GM19035 (cell line): Measurements from ENCODE around the gene GDF3.
"Not testable (repeated sequence)": the region's sequence is repeated elsewhere in the genome, so short reads cannot be mapped to it uniquely, and the experiment has no call there.

Experiments
- ATAC-seq: cut with Tn5 transposase; IDR thresholded peaks from one replicate; pipeline ENCODE4 v1.9.1; 2021; ENCODE audit not compliant: unreplicated experiment

The GDF3 gene

DNA sequence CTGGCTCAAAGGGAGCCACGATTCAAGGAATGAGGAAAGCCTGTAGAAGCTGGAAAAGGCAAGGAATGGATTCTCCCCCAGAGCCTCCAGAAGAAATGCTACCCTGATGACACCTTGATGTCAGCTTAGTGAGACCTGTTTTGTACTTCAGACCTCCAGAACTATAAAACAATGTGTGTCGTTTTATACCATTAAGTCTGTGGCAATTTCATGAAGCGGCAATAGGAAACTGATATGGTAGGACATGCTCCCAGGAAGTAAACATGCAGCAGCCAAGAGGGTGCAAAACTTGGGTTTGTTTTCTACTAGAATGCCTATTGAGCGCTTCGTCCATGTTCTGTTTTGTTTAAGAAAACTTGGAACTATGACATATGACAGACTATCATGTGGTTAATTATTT is 27.4 kb downstream of the GDF3 start:
- ATAC-seq: no peak

- no peak for ATAC-seq
These were observed 28.4 kb downstream of the GDF3 start for GRCh38 chr12:7667125-7667524.

DNA sequence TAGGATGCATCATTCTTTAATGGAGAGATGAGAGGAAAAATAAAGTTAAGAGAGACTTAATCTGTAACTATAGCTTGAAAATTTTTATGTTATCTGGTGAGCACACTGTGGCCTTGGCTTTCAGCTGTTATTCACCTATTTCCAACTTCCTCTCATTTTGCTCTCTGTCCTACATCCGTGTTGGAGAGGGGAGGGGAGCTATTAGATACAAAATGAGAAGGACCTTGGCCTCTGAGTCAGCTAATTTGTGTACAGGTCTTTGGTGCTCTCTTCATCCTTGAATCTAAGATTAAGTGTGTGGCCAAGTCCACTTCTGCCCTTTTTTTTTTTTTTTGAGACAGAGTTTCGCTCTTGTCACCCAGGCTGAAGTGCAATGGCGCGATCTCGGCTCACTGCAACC is 29.0 kb downstream of the GDF3 start:
- no peak for ATAC-seq

GRCh38 chr12:7661741-7662140 is 33.8 kb downstream of the GDF3 start:
- no peak for ATAC-seq

- ATAC-seq: no peak
These were observed 39.5 kb downstream of the GDF3 start for GRCh38 chr12:7656121-7656520.

- no peak for ATAC-seq
These were observed 45.5 kb downstream of the GDF3 start for GRCh38 chr12:7650091-7650490.

DNA sequence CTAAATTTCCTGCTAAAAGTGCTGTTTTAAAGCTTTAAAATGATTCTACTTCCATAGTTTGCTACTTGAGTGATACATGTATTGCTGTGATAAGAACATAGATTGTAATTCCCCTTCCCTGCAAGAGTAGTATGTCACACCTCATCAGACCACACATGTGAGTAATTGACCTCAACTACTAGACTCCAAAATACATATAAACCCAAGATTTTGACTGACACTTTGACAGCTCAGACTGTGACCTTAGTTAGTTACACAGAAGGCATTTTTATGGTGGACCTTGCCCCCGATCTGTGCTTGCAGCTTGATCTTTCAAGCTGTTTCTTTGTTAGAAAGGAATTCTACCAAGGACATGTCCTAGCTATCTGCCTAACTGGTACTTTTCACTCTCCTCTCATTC is 48.5 kb downstream of the GDF3 start:
- no peak for ATAC-seq

DNA sequence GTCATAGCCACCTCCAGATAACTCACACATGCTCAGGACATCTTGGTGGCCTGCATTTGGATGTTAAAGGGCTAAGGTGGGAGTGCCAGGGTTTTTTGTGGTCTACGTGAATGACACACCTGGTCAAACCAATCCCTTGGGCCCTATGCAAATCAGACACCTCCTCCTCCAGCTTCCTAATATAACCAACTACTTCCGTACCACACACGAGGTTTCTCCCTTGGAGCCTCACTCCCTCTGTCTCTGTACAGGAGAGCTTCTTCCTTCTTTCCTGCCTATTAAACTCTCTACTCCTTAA is 49.4 kb downstream of the GDF3 start:
- ATAC-seq: no peak

- ATAC-seq: no peak
These were observed 50.0 kb downstream of the GDF3 start for GRCh38 chr12:7645395-7646177.

DNA sequence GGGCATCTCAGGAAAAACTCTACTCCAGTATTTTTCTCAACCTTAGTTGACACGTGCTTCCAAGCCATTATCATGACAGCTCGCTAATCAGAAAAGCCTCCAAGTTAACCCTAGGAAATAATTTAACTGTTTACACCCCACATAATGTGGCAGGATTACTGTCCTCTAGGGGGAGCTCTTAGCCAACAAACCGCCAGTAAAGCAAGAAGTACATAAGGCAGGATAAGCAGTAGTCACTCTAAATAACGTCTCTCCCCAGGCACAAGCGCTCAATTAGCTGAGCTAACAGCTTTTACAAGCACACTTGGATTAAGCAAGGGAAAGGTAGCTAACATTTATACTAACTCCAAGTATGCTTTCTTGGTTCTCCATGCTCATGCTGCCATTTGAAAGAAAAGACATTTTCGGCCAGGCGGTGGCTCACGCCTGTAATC is 52.7 kb downstream of the GDF3 start:
- ATAC-seq: no peak

GRCh38 chr12:7642287-7642686 is 53.3 kb downstream of the GDF3 start:
- no peak for ATAC-seq

GRCh38 chr12:7640123-7640995 is 55.2 kb downstream of the GDF3 start:
- not testable (repeated sequence) for ATAC-seq
